BLaER1 treated with 17β-estradiol and CSF1 and Interleukin-3, amounts not matched to agents 10 nM and 100 nM (cell line): Measurements from ENCODE around the gene PAIP1.
A peak's percentile ranks its signal among the peaks of the same experiment; 100 is the strongest.
"Not testable (repeated sequence)": the region's sequence is repeated elsewhere in the genome, so short reads cannot be mapped to it uniquely, and the experiment has no call there.

Experiments used
- H3K27ac ChIP-seq, 11 experiments: shearing (Covaris generic); formaldehyde crosslinking; 2 replicates each; pipeline ENCODE4 v1.8.1; 2022
- H3K27me3 ChIP-seq, 11 experiments: shearing (Covaris generic); formaldehyde crosslinking; 2 replicates each; pipeline ENCODE4 v1.8.1; 2022
- H3K36me3 ChIP-seq, 11 experiments: shearing (Covaris generic); formaldehyde crosslinking; 2 replicates each; pipeline ENCODE4 v1.8.1; 2022
- H3K4me1 ChIP-seq, 10 experiments: shearing (Covaris generic); formaldehyde crosslinking; 2 replicates each; pipeline ENCODE4 v1.8.1; 2022
- H3K4me2 ChIP-seq, 11 experiments: shearing (Covaris generic); formaldehyde crosslinking; 2 replicates each; pipeline ENCODE4 v1.8.1; 2022
- H3K4me3 ChIP-seq, 10 experiments: shearing (Covaris generic); formaldehyde crosslinking; 2 replicates each; pipeline ENCODE4 v1.8.1; 2022
- H3K9ac ChIP-seq, 11 experiments: shearing (Covaris generic); formaldehyde crosslinking; 2 replicates each; pipeline ENCODE4 v1.8.1; 2022
- H3K9me3 ChIP-seq, 11 experiments: shearing (Covaris generic); formaldehyde crosslinking; replicated peaks in 1 of 11; 2 replicates each; pipeline ENCODE4 v1.8.1; 2022
- H4K20me1 ChIP-seq, 11 experiments: shearing (Covaris generic); formaldehyde crosslinking; 2 replicates each; pipeline ENCODE4 v1.8.1; 2022
- Cebpa-rat ChIP-seq, 11 experiments: shearing (Covaris generic); IDR thresholded peaks; 2 replicates each; pipeline ENCODE4 v1.8.1; 2022

The PAIP1 gene

DNA sequence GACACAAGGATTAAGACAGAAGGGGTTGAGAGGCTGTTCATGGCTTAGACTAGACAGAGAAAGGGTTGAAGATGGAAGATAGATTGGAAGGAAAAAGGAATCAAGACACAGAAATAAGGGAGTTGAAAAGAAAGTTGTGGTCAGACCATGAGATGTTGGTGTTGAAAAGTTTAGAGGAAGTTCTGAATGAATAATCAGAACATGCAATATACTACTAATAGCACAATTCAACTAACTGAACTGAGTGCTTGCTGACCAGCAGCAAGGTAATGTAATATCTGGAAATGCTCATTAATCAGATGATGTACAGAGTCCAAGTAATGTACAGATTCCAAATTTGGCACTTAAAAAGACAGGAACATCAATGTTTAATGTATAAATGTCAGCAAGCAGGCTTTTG lies 35.5 kb upstream of the PAIP1 start:
- Histone ChIP-seq H3K4me1 (peaks cover 0 to 24% (median 3%) of the 10 kb centered on the region in 10 experiments; a peak in 6 of 20 replicates), H3K27me3 (no peaks in the 10 kb centered on the region), H4K20me1 (no peaks in the 10 kb centered on the region), H3K9ac (no peak overlapping the region), H3K36me3 (peaks cover 0 to 25% (median 19%) of the 10 kb centered on the region in 11 experiments; a peak in 13 of 22 replicates), H3K4me3 (no peak overlapping the region), H3K4me2 (peak overlapping the region in 5 of 11 experiments; percentile 1 to 64 (median 46); a peak in 7 of 22 replicates), H3K27ac (no peak overlapping the region), H3K9me3 (peaks cover 0 to 9% (median 0%) of the 10 kb centered on the region in 11 experiments; a peak in 3 of 22 replicates)
- no peak for TF ChIP-seq Cebpa-rat (IDR thresholded peaks at IDR 0.05)

DNA sequence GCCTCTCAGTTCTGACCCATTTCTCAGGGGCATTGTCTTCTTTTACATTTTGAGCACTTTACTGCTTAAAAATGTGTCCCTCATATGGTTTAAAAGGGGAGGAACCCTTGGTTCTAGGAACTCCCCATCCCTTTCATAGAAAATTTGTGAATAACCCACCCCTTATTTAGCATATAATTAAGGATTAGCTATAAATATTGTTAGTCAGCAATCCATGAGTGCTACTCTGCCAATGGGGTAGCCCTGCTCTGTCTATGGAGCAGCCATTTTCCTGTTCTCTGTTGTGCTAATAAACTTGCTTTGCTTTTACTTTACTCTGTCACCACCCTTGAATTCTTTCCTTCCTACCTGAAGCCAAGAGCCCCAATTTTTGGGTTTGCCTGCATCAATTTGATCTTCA lies 33.8 kb upstream of the PAIP1 start:
- peaks cover 0 to 12% (median 3%) of the 10 kb centered on the region in 11 experiments; a peak in 4 of 22 replicates for H3K9me3 ChIP-seq
- no peak overlapping the region for H3K9ac ChIP-seq
- no peak overlapping the region for H3K4me2 ChIP-seq
- no peak overlapping the region for H3K27ac ChIP-seq
- peaks cover 0 to 35% (median 19%) of the 10 kb centered on the region in 11 experiments; a peak in 13 of 22 replicates for H3K36me3 ChIP-seq
- H3K4me1 ChIP-seq: peaks cover 0 to 24% (median 3%) of the 10 kb centered on the region in 10 experiments; a peak in 6 of 20 replicates
- H4K20me1 ChIP-seq: no peaks in the 10 kb centered on the region
- no peak for TF ChIP-seq Cebpa-rat (IDR thresholded peaks at IDR 0.05)
- no peaks in the 10 kb centered on the region for H3K27me3 ChIP-seq
- no peak overlapping the region for H3K4me3 ChIP-seq

DNA sequence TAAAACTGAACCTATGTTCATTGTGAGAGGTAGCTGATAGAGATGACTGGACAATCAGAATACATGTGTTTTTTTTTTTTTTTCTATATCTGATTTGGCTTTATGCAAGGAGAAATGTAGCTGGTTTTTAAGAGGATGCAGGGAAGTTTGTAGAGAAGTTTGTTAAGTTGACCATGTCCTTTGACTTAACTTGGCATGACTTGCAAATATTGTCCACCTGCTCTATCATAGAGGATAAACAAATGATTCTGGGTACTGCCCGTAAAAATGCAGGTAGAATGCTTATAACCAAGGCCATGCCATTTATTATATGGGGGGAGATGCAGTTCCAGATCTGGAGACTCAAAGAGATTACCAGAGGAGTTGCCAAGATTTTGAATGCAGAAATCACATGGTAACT lies 32.4 kb upstream of the PAIP1 start:
- Histone ChIP-seq H3K9ac (no peak overlapping the region), H3K9me3 (peaks cover 0 to 23% (median 6%) of the 10 kb centered on the region in 11 experiments; a peak in 7 of 22 replicates), H3K4me1 (peaks cover 0 to 24% (median 3%) of the 10 kb centered on the region in 10 experiments; a peak in 6 of 20 replicates), H4K20me1 (no peaks in the 10 kb centered on the region), H3K4me3 (no peak overlapping the region), H3K4me2 (no peak overlapping the region), H3K27me3 (no peaks in the 10 kb centered on the region), H3K27ac (no peak overlapping the region), H3K36me3 (peaks cover 0 to 44% (median 17%) of the 10 kb centered on the region in 11 experiments; a peak in 14 of 22 replicates)
- TF ChIP-seq Cebpa-rat (IDR thresholded peaks at IDR 0.05): no peak

DNA sequence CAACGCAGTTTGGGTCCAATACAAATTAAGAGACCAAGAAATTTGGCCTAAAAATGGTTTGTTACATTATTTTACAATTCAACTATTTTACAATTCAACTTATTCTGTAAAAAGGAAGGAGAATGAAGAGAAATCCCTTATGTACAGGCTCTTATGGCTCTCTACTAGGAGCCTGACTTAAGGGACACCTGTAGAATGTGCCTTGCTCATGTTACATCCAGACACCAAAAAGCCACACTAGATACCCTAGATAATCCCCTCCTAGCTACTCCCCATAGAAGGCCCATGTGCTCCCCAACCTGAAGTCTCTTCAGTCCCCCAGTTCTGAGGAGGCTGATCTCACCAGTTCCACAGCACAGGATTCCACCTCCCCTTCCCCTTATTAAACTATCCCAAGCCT lies 32.0 kb upstream of the PAIP1 start:
- H3K9me3 ChIP-seq: peaks cover 0 to 24% (median 6%) of the 10 kb centered on the region in 11 experiments; a peak in 7 of 22 replicates
- H3K36me3 ChIP-seq: peaks cover 0 to 45% (median 15%) of the 10 kb centered on the region in 11 experiments; a peak in 14 of 22 replicates
- H3K4me1 ChIP-seq: peaks cover 0 to 24% (median 3%) of the 10 kb centered on the region in 10 experiments; a peak in 6 of 20 replicates
- H3K27me3 ChIP-seq: no peaks in the 10 kb centered on the region
- TF ChIP-seq Cebpa-rat (IDR thresholded peaks at IDR 0.05): no peak
- no peaks in the 10 kb centered on the region for H4K20me1 ChIP-seq
- no peak overlapping the region for H3K4me3 ChIP-seq
- H3K4me2 ChIP-seq: no peak overlapping the region
- H3K27ac ChIP-seq: no peak overlapping the region
- no peak overlapping the region for H3K9ac ChIP-seq

DNA sequence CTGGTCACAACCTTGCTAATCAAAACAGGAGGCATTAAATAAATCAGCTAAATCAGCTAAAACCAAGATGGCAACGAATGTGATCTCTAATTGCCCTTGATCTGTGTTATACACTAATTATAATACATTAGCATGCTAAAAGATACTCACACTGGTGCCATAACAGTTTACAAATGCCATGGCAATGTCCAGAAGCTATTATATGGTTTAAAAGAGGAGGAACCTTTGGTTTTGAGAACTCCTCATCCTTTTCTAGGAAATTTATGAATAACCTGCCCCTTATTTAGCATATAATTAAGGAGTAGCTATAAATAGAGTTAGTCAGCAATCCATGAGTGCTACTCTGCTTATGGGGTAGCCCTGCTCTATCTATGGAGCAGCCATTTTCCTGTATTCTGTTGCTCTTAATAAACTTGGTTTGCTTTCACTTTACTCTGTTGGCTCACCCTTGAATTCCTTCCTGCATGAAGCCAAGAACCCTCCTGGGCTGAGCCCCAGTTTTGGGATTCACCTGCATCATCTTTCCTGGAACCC lies 27.4 kb upstream of the PAIP1 start:
- TF ChIP-seq Cebpa-rat (IDR thresholded peaks at IDR 0.05): no peak
- Histone ChIP-seq H3K4me3 (no peak overlapping the region), H3K4me2 (no peak overlapping the region), H3K27ac (no peak overlapping the region), H3K9ac (no peak overlapping the region), H3K36me3 (peaks cover 2 to 70% (median 33%) of the 10 kb centered on the region in 11 experiments; a peak in 14 of 22 replicates), H4K20me1 (no peaks in the 10 kb centered on the region), H3K9me3 (peaks cover 0 to 23% (median 6%) of the 10 kb centered on the region in 11 experiments; a peak in 7 of 22 replicates), H3K27me3 (no peaks in the 10 kb centered on the region), H3K4me1 (no peaks in the 10 kb centered on the region)

DNA sequence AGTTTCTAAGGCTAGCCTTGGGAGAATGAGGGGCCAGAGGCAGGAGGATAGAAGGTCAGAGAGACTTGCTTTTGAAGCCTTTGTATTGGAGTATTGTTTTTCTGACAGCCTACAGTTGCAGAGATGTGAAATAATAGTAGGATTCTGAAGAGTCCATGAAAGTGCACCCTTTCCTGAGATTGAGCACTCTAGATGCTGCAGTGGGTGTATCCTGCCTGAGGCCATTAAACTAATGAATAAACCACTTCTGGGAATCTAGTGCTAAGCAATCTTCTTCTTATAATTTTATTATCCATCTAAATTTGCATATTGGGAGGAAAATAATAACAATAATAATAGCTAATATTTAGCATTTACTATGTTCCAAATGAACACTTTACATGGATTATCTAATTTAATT lies 26.8 kb upstream of the PAIP1 start:
- Histone ChIP-seq H3K4me3 (no peak overlapping the region), H3K27me3 (no peaks in the 10 kb centered on the region)
- TF ChIP-seq Cebpa-rat (IDR thresholded peaks at IDR 0.05): no peak

DNA sequence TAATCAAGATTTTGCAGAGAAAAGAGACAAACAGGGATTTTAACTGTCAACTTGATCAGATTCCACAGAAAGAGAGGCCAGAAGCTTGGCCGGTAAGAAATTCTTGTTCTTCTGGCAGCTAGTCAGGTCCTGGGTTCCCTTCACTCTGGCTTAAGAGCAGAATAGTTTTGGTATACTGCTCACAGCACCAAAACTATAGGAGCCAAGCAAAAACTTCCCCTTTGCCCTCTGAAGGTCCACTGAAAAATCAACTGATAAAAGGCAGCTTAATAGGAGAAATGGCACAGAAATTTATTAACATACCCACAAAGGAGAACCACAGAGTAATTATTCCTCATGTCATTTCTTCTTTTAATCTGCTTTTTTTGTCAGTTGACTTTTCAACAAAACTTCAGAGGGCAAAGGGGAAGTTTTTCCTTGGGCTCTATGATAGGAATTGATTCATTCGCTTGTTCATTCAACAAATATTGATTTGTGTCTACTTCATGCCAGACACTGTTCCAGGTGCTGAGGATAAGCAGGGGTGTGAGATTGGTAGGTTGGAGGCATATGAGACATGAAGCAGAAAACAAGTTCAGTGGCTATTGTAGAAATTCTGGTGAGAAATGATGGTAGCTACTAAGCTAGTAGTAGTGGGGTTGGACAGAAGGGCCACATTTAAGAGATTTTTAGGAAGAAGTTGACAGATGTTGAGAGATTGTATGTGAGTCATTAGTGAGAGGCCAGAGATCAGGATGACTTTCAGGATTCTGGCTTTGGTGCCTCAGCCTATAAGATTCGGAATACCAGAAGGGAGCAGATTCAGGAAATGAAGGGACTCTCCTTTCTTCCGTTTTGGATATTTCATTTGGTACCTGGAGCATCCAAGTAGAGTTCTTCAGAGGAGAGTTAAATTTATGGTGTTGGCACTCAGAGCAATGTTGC lies 25.5 kb upstream of the PAIP1 start:
- Histone ChIP-seq H3K4me1 (no peaks in the 10 kb centered on the region), H3K36me3 (peaks cover 1 to 57% (median 31%) of the 10 kb centered on the region in 11 experiments; a peak in 15 of 22 replicates), H3K27ac (no peak overlapping the region), H4K20me1 (no peaks in the 10 kb centered on the region), H3K4me2 (no peak overlapping the region), H3K9ac (no peak overlapping the region), H3K9me3 (peaks cover 0 to 17% (median 2%) of the 10 kb centered on the region in 11 experiments; a peak in 6 of 22 replicates), H3K4me3 (no peak overlapping the region), H3K27me3 (no peaks in the 10 kb centered on the region)
- TF ChIP-seq Cebpa-rat (IDR thresholded peaks at IDR 0.05): no peak

More for the DNA sequence above, 26.8 kb upstream of the PAIP1 start:
- H4K20me1 ChIP-seq: no peaks in the 10 kb centered on the region
- no peak overlapping the region for H3K9ac ChIP-seq
- peaks cover 2 to 65% (median 33%) of the 10 kb centered on the region in 11 experiments; a peak in 14 of 22 replicates for H3K36me3 ChIP-seq
- H3K4me1 ChIP-seq: no peaks in the 10 kb centered on the region
- H3K27ac ChIP-seq: no peak overlapping the region
- no peak overlapping the region for H3K4me2 ChIP-seq
- peaks cover 0 to 18% (median 6%) of the 10 kb centered on the region in 11 experiments; a peak in 6 of 22 replicates for H3K9me3 ChIP-seq

DNA sequence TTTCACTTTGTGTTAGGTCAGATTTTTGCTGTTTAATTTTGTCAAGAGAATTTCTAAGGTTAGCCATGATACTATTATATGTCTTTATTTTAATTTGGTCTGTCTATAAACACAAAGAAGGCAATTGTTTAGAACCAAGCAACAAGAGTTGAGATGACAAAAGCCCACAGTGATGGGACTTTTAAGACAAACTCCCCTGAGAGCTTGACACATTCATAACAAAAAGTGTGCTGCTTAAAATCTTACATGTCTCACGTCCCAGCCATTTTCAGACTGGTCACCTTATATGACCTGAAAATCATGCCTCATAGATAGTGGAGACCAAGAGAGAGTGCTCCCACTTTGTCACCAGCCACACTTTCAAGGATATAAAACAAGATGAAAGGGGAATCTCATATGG lies 24.5 kb upstream of the PAIP1 start:
- Histone ChIP-seq H3K27me3 (no peaks in the 10 kb centered on the region), H3K9ac (no peak overlapping the region), H3K9me3 (peaks cover 2 to 24% (median 10%) of the 10 kb centered on the region in 11 experiments; a peak in 12 of 22 replicates), H3K4me3 (no peak overlapping the region), H3K36me3 (peaks cover 2 to 60% (median 37%) of the 10 kb centered on the region in 11 experiments; a peak in 19 of 22 replicates), H3K4me2 (no peak overlapping the region), H3K27ac (no peak overlapping the region), H3K4me1 (no peaks in the 10 kb centered on the region), H4K20me1 (no peaks in the 10 kb centered on the region)
- TF ChIP-seq Cebpa-rat (IDR thresholded peaks at IDR 0.05): no peak

DNA sequence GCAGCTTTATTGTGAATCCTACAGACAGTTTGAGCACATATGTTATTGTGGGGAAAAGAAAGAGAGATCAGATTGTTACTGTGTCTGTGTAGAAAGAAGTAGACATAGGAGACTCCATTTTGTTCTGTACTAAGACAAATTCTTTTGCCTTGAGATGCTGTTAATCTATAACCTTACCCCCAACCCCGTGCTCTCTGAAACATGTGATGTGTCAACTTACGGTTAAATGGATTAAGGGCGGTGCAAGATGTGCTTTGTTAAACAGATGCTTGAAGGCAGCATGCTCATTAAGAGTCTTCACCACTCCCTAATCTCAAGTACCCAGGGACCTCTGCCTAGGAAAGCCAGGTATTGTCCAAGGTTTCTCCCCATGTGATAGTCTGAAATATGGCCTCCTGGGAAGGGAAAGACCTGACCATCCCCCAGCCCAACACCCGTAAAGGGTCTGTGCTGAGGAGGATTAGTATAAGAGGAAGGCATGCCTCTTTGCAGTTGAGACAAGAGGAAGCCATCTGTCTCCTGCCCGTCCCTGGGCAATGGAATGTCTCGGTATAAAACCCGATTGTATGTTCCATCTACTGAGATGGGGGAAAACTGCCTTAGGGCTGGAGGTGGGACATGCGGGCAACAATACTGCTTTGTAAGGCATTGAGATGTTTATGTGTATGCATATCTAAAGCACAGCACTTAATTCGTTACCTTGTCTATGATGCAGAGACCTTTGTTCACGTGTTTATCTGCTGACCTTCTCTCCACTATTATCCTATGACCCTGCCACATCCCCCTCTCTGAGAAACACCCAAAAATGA lies 23.7 kb upstream of the PAIP1 start:
- peaks cover 2 to 25% (median 15%) of the 10 kb centered on the region in 11 experiments; a peak in 14 of 22 replicates for H3K9me3 ChIP-seq
- H3K27me3 ChIP-seq, H3K4me2 ChIP-seq, H3K4me1 ChIP-seq, H3K4me3 ChIP-seq, H3K9ac ChIP-seq, H4K20me1 ChIP-seq, H3K27ac ChIP-seq: not testable (repeated sequence)
- H3K36me3 ChIP-seq: peaks cover 5 to 65% (median 43%) of the 10 kb centered on the region in 11 experiments; a peak in 20 of 22 replicates
